Spleen (tissue), 7 donors: ENCODE results near the gene RNASE1.

ENCODE experiments used
- CTCF ChIP-seq, 11 experiments: fragments of 200-600 bp in 7 of 11; fragments of 450-650 bp in 4 of 11; sonication (generic) in 4 of 11; IDR thresholded peaks in 8 of 11; conservative IDR thresholded peaks in 3 of 11; 1 replicate in 7 of 11; 2 replicates in 4 of 11; pipeline versions ENCODE4 v1.4.0 to v1.8.0; 2016 to 2021; ENCODE audit warnings: antibody characterized with exemption in 11 of 11, inconsistent platforms in 4 of 11, mild to moderate bottlenecking in 1 of 11
- POLR2A ChIP-seq, 3 donors: fragments of 450-650 bp; IDR thresholded peaks; one replicate each; pipeline ENCODE4 v1.5.1; 2017; ENCODE audit warnings: antibody characterized with exemption in 3 of 3, mild to moderate bottlenecking in 1 of 3
- POLR2AphosphoS5 ChIP-seq, 3 donors: sonication (generic); formaldehyde crosslinking; IDR thresholded peaks; one replicate each; pipeline ENCODE4 v1.5.1; 2017; ENCODE audit warnings: antibody characterized with exemption in 3 of 3
- donor health status: DM: no; HTN: no; CAD: no; lungs with moderate emphysema.
- donor health status: DM: no; HTN: no; CAD: no.
- donor health status: DM: no; HTN: no; CAD: no.

DNA sequence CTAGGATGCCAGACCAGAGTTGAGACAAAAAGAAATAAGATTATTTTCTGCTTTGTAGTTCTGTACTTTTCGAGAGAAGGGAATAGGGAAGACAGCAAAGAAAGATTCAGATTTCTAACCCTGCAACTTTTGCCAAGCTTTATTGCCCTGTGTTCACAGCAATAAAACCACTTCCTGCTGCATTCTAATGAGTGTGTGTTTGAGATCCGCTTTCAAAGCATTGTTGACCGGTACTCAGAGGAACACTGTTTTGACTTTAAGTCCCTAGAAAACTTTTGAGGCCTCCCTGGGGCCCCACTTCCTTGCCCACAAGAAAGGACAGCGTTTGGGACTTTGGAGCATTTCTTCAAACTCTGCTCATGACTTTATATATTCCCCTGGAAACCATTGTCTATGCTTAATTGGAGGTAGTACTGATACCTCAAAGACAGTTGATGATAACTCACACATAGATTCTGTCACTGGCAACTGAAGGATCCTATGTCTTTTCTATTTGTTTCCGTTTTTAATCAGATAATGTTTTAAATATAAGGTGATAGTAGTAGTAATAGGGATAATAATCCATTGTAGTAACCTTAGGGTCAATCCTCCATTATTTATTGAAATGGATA, 20.3 kb downstream of the RNASE1 start:
- peak in 1 of 3 donors; percentile 71 for TF ChIP-seq POLR2AphosphoS5 (IDR thresholded peaks at IDR 0.05)
- peak in 1 of 11 experiments; percentile 4 for TF ChIP-seq CTCF (IDR thresholded peaks at IDR 0.05 in 8 of 11, conservative IDR thresholded peaks at IDR 0.05 in 3 of 11)
- TF ChIP-seq POLR2A (IDR thresholded peaks at IDR 0.05), result peak in 1 of 3 donors; percentile 31
